T-helper 2 cell treated with Interferon-gamma antibody and Interleukin-4, amounts not matched to agents 5 μg/mL and 100 μg/mL, for 36 hours (primary cell): ENCODE data around the gene SSTR5.
"Not testable (repeated sequence)": the region's sequence is repeated elsewhere in the genome, so short reads cannot be mapped to it uniquely, and the experiment has no call there.

Experiments used
- DNase-seq: peaks from one replicate; pipeline ENCODE4 v3.0.0; 2021; ENCODE audit warnings: low spot score
- H3K27ac Mint-ChIP-seq: one replicate; pipeline ENCODE4 v1.8.0; 2021; ENCODE audit warnings: mild to moderate bottlenecking, mixed read lengths
- H3K27me3 Mint-ChIP-seq: one replicate; pipeline ENCODE4 v1.8.0; 2021; ENCODE audit warnings: low read depth, mixed read lengths
- H3K36me3 Mint-ChIP-seq: one replicate; pipeline ENCODE4 v1.8.0; 2021; ENCODE audit warnings: low read depth, mixed read lengths
- H3K4me1 Mint-ChIP-seq: one replicate; pipeline ENCODE4 v1.8.0; 2021; ENCODE audit warnings: low read depth, mixed read lengths
- H3K4me3 Mint-ChIP-seq: one replicate; pipeline ENCODE4 v1.8.0; 2022; ENCODE audit warnings: mild to moderate bottlenecking, moderate library complexity, mixed read lengths
- H3K9me3 Mint-ChIP-seq: one replicate; pipeline ENCODE4 v1.8.0; 2021; ENCODE audit warnings: mixed read lengths

SSTR5 gene

DNA sequence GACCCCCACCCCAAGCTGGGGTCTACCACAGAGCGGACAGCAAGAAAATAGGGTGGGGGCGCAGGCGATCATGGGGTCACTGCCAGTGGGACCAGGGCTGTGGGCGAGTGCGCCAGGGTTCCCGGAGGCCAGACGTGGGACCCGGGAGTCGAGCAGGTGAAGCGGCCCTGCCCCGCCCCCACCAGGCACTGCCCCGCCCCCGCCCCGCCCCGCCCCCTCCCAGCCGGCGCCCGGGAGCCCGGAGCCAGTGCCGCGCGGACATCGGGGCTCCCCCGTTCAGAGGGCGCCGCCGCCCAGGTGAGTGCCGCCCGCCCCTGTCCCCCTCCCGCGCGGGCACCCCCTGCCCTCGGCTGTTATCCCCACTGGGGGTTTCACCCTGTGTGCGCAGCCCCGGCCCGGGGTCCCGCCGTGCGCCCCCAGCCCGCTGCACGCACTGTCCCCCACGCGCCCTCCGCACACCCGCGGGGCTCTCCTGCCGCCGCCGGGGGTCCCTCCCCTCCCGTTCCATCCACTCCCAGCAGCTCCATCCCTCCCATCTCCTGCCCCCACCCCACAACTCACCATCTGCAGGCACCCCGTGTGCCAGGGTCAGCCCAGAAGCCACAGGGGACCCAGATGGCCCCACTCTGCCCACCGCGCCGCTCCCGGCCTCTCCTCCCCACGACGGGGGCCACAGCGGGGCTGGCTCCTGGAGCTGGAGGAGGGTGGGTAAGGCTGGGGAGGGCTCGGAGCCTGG, at the start of gene SSTR5:
Gene SSTR5 (plus strand): TSS at position 222 of the 736 bp plus-strand sequence. CDS start 6,122 bp downstream, outside the sequence.
- Mint-ChIP-seq H3K27me3 (peaks cover 4% of the 10 kb centered on the region), H3K4me1 (no peaks in the 10 kb centered on the region), H3K36me3 (no peaks in the 10 kb centered on the region), H3K4me3 (no peak within 1 kb of the TSS), H3K27ac (no peak within 1 kb of the TSS), H3K9me3 (no peaks in the 10 kb centered on the region)
- no peak for DNase-seq

DNA sequence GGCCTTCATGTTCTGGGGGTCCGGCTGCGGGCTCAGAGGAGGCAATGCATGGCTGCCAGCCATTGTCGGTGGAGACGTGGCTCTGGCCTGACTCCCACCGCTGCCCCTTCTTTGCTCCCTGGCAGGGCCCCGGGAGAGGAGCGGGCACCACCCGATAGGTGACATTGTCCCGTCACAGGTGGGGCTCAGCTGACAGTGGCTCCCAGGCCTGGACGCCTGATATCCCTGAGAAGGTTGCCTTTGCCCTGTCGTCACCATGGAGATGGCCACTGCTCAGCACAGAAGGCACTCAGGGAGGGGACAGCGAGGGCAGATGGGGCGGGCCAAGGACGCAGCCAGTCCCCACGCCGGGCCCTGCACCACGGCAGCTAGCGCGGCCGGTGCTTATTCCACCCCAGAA, 48.4 kb upstream of the SSTR5 start:
- H3K27me3 Mint-ChIP-seq, result no peaks in the 10 kb centered on the region
- no peak overlapping the region for H3K27ac Mint-ChIP-seq
- H3K4me1 Mint-ChIP-seq, result no peaks in the 10 kb centered on the region
- no peak overlapping the region for H3K4me3 Mint-ChIP-seq
- DNase-seq, result no peak
- no peaks in the 10 kb centered on the region for H3K9me3 Mint-ChIP-seq
- H3K36me3 Mint-ChIP-seq, result no peaks in the 10 kb centered on the region

DNA sequence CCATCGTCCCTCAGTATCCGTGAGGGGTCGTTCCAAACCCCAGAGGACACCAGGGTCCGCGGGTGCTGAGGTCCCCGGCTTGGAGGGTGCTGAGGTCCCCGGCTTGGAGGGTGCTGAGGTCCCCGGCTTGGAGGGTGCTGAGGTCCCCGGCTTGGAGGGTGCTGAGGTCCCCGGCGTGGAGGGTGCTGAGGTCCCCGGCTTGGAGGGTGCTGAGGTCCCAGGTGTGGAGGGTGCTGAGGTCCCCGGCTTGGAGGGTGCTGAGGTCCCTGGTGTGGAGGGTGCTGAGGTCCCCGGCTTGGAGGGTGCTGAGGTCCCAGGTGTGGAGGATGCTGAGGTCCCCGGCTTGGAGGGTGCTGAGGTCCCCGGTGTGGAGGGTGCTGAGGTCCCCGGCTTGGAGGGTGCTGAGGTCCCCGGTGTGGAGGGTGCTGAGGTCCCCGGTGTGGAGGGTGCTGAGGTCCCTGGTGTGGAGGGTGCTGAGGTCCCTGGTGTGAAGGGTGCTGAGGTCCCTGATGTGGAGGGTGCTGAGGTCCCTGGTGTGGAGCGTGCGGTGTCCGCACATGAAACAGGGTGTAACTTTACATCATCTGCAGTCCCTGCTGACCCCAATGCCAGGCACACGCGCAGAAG, 47.3 kb upstream of the SSTR5 start:
- not testable (repeated sequence) for DNase-seq

DNA sequence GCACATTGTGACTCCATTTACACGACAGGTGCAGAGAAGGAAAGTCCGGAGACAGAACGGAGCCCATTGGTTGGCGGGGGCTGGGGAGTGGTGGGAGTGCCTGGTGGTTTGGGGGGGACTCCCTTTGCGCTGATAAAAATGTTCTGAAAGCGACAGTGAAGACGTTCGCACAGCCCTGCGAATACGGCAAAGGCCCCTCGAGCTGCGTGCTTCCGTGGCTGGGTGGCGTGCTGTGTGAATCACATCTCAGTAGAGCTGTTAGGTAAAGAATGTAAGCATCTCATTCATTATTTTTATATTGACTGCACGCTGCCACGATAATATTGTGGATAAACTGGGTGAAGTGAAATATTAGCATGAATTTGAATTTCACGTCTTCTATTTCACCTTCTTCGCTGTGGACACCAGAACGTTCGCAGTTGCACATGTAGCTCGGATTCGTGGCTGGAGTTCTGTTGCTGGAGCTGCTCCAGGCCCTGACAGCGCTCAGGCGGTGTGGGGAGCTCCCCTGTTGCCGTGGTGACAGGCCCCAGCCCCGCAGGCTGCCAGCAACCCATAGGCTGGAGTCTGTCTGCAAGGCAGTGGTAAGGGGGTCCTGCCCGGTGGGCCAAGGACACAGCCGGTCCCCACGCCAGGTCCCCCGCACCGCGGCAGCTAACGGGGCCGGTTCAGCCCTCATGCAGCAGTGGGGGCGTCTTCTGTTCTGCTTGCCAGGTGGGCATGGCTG, 46.3 kb upstream of the SSTR5 start:
- H3K4me1 Mint-ChIP-seq, result no peaks in the 10 kb centered on the region
- H3K4me3 Mint-ChIP-seq, result no peak overlapping the region
- peaks cover 2% of the 10 kb centered on the region for H3K27me3 Mint-ChIP-seq
- H3K36me3 Mint-ChIP-seq, result no peaks in the 10 kb centered on the region
- DNase-seq, result no peak
- no peaks in the 10 kb centered on the region for H3K9me3 Mint-ChIP-seq
- H3K27ac Mint-ChIP-seq, result no peak overlapping the region

More for the DNA sequence above, 47.3 kb upstream of the SSTR5 start:
- H3K4me3 Mint-ChIP-seq, H3K27me3 Mint-ChIP-seq, H3K9me3 Mint-ChIP-seq, H3K36me3 Mint-ChIP-seq, H3K27ac Mint-ChIP-seq, H3K4me1 Mint-ChIP-seq: not testable (repeated sequence)

DNA sequence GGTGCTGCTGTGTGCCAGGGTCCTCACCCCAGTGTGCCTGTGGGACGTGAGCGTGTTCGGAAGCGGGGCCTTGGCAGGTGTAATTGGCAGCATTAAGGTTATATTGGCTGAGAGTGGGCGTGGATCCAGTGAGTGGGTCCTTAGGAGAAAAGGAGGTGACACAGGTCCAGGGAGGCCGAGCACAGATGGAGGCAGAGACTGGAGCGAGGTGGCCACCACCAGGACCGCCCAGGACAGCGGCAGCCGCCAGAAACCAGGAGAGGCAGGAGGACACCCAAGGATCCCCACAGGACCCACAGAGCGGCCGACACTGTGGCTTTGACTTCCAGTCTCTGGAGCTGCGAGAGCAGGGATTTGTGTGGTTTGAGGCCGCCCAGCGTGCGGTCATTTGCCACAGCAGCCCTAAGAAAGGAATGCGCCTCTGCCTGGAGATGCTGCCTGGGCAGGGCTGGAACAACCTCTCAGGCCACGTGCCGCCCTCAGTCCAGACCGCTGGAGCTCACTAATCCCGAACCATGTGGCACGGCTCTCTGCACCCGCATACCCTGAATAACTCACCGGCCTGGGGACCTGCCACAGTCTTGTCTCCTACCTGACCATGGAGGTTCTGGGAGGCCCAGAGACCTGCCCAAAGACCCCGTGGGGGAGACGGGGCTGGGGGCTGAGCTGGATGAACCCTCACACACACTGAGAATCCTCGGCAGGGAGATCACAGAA, 45.6 kb upstream of the SSTR5 start:
- Mint-ChIP-seq H3K27ac (no peak overlapping the region), H3K9me3 (no peaks in the 10 kb centered on the region), H3K4me3 (no peak overlapping the region), H3K27me3 (peaks cover 2% of the 10 kb centered on the region), H3K36me3 (no peaks in the 10 kb centered on the region), H3K4me1 (no peaks in the 10 kb centered on the region)
- no peak for DNase-seq

DNA sequence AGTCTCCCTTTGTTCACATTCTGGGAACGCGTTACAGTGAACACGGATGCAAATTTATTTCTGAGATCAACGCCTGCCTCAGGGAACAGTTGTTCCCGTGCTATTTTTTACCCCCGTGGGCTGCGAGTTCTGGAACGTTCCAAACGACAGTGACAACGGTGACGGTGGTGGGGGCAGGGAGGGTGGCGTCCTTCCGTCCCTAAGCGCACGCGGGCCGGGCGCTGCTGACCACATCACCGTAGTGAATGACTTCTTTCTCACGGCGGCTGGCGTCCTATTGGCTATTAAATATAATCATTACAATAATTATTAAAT, 45.1 kb upstream of the SSTR5 start:
- H3K27me3 Mint-ChIP-seq, result peaks cover 2% of the 10 kb centered on the region
- no peak overlapping the region for H3K27ac Mint-ChIP-seq
- no peaks in the 10 kb centered on the region for H3K9me3 Mint-ChIP-seq
- DNase-seq, result no peak
- H3K4me3 Mint-ChIP-seq, result no peak overlapping the region
- H3K36me3 Mint-ChIP-seq, result no peaks in the 10 kb centered on the region
- no peaks in the 10 kb centered on the region for H3K4me1 Mint-ChIP-seq

DNA sequence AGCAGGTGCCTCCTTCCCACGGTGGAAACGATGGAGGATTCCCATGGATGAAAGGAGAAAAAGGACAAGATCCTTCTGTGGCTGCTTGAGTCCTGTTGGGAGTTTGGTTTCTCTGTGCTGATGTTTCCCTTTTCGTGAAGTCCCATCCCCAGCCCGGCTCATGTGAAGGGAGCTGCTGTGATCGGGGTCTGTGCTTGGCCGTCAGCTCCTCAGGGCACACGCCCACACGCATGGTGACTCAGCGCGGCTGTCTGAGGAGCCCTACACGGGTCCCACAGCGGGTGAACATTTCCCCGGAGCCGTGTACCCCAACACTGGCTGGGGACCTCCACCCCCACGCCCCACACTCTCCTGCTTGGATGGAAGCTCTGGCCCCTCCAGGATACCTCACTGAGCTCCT, 44.5 kb upstream of the SSTR5 start:
- Mint-ChIP-seq H3K27ac (no peak overlapping the region), H3K27me3 (peaks cover 2% of the 10 kb centered on the region), H3K36me3 (no peaks in the 10 kb centered on the region), H3K4me1 (no peaks in the 10 kb centered on the region), H3K4me3 (no peak overlapping the region), H3K9me3 (no peaks in the 10 kb centered on the region)
- DNase-seq, result no peak

DNA sequence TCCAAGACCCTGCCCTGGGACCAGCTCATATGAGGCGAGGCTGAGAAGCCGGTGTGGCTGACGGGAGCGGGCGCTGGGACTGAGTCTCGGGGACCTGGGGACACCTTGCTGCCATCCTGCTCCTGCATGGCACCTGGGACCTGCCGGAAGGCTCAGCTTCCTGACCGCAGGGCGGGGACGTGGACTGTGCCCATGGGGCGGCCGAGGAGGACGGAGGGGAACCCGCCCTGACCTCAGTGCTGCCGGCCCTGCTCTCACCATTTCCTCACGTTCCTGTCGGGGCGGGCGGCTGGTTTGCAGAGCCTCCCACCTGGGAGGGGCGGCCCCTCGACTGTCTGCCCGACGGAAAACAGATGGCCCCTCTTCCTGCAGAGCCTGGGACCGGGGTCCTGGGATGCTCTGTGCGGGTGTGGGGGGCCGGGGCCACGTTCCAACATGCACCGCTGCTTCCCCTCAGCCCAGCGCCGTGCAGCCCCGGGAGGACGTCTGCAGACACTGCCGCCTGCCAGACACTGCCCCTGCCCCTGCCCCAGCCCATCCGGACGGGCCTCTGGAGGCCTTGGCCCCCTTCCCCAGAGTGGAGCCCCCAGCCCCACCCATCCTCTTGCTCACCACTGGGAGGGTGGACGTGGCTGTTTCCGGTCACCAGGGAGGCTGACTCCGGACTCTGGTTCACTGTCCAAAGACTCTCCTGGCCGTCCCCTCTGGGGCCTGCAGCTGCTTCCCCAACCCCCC, 43.9 kb upstream of the SSTR5 start:
- H3K4me3 Mint-ChIP-seq, result no peak overlapping the region

DNA sequence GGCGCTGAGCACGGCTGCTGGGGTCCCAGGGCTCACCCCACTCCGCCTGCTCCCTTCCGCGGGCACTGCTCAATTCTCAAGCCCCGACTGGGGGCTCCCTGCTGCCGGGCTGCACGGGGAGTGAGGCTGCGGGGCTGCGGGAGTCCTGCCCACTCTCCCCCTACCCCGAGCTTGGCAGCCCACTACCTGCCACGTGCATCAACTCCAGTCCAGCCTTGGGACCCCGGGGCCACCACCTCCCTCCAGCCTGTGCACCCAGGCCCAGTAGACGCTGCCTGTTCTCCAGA, 43.3 kb upstream of the SSTR5 start:
- Mint-ChIP-seq H3K27ac (no peak overlapping the region), H3K4me1 (no peaks in the 10 kb centered on the region), H3K27me3 (peaks cover 2% of the 10 kb centered on the region), H3K9me3 (no peaks in the 10 kb centered on the region), H3K36me3 (no peaks in the 10 kb centered on the region), H3K4me3 (no peak overlapping the region)
- DNase-seq, result no peak

More for the DNA sequence above, 43.9 kb upstream of the SSTR5 start:
- Mint-ChIP-seq H3K27me3 (peaks cover 2% of the 10 kb centered on the region), H3K4me1 (no peaks in the 10 kb centered on the region), H3K36me3 (no peaks in the 10 kb centered on the region), H3K9me3 (no peaks in the 10 kb centered on the region), H3K27ac (no peak overlapping the region)
- no peak for DNase-seq

DNA sequence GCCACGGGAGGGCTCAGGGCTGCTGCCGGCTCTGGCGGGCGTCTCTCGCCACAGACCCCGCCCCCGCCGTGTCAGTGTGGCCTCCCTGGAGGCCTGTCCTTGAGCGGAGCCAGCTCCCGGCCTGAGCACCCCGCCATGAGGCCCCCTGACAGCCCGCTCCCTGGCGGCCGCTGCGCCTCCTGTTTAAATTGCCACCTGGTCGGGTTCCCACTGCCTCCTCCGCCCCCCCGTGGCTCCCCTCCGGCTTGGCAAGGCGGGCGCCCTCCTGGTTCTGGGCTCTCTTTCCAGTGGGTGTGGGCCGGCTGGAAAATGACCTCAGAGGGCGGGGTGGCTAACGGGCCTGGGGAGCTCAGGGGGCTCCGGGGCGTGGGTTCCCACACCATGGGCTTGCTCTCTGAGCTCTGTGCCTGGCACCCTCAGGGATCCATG, 42.1 kb upstream of the SSTR5 start:
- Mint-ChIP-seq H3K36me3 (no peaks in the 10 kb centered on the region), H3K9me3 (no peaks in the 10 kb centered on the region), H3K27ac (no peak overlapping the region), H3K4me3 (no peak overlapping the region), H3K27me3 (peaks cover 2% of the 10 kb centered on the region), H3K4me1 (no peaks in the 10 kb centered on the region)
- DNase-seq, result no peak

DNA sequence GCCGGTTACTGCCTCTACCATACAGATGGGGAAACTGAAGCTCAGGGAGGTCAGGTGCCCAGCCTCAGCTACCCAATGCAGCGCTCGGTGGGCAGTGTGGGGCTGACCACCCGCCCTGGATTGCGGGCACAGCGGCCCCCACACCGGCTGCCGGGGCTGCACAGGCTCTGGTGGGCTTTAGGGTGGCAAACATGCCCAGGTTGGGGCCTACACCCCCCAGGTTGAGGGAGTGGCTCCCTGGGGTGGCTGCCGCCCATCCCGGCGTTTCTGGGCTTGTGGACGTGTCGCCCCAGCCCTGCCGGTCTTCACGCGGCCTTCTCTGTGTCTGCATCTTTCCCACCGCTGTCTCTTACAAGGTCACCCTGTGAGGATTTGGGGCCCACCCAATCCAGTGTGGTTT, 40.9 kb upstream of the SSTR5 start:
- Mint-ChIP-seq H3K27ac (no peak overlapping the region), H3K4me3 (no peak overlapping the region), H3K9me3 (no peaks in the 10 kb centered on the region), H3K27me3 (peaks cover 2% of the 10 kb centered on the region), H3K36me3 (no peaks in the 10 kb centered on the region), H3K4me1 (no peaks in the 10 kb centered on the region)
- DNase-seq, result no peak

DNA sequence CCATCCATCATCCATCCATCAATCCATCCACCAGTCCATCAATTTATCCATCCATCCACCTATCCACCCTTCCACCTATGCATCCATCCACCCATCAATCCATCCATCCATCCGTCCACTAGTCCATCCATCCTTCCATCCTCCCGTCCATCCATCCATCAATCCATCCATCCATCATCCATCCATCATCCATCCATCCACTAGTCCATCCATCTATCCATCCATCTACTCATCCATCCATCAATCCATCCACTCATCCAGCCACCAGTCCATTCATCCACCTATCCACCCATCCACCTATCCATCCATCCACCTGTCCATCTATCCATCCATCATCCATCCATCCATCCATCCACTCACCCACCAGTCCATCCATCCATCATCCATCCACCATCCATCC, 39.9 kb upstream of the SSTR5 start:
- Mint-ChIP-seq H3K27ac (no peak overlapping the region), H3K27me3 (peaks cover 2% of the 10 kb centered on the region), H3K9me3 (no peaks in the 10 kb centered on the region), H3K4me1 (no peaks in the 10 kb centered on the region), H3K4me3 (no peak overlapping the region), H3K36me3 (no peaks in the 10 kb centered on the region)
- DNase-seq, result no peak

DNA sequence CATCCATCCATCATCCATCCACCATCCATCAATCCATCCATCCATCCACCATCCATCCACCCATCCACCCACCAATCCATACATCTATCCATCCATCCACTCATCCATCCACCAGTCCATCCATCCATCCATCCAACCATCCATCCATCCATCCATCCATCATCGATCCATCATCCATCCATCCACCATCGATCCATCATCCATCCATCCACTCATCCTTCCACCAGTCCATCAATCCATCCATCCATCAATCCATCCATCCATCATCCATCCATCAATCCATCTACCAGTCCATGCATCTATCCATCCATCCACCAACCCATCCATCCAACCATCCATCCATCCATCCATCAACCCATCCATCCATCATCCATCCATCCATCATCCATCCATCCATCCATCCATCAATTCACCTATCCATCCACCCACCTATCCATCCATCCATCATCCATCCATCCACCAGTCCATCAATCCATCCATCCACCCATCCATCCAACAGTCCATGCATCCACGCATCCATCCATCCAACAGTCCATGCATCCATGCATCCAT, 39.3 kb upstream of the SSTR5 start:
- no peak for DNase-seq
- no peaks in the 10 kb centered on the region for H3K36me3 Mint-ChIP-seq
- H3K4me3 Mint-ChIP-seq, result no peak overlapping the region
- no peaks in the 10 kb centered on the region for H3K4me1 Mint-ChIP-seq
- H3K27me3 Mint-ChIP-seq, result peaks cover 2% of the 10 kb centered on the region
- no peaks in the 10 kb centered on the region for H3K9me3 Mint-ChIP-seq
- H3K27ac Mint-ChIP-seq, result no peak overlapping the region
